HEK293 (cell line): Measurements from ENCODE around the gene KCNJ14.

Source experiments
- CTCF ChIA-PET: fragments of 350-600 bp; formaldehyde crosslinking; extraction: SDS; loops from one replicate; lab custom pipeline; 2021; ENCODE audit warnings: antibody characterized with exemption; lab: Yijun Ruan, JAX
- POLR2A ChIA-PET: fragments of 300-600 bp; formaldehyde crosslinking; extraction: SDS; loops from one replicate; lab custom pipeline; 2020; ENCODE audit warnings: antibody characterized with exemption, inconsistent platforms; lab: Yijun Ruan, JAX
- H3K27ac ChIP-seq: fragments of 200-500 bp; sonication (Bioruptor generic); 2 replicates; pipeline ENCODE4 v1.5.1; 2014; ENCODE audit warnings: low read depth, low read length, control low read depth, inconsistent platforms; ENCODE audit errors: extremely low read depth
- H3K36me3 ChIP-seq, 2 experiments: fragments of 200-500 bp in 1 of 2; sonication (Bioruptor generic) in 1 of 2; 1 replicate in 1 of 2; 2 replicates in 1 of 2; pipeline ENCODE4 v1.5.1; 2014 to 2017; ENCODE audit warnings: inconsistent platforms in 2 of 2, low read length in 2 of 2; ENCODE audit not compliant: control insufficient read depth in 2 of 2, insufficient read depth in 1 of 2
- H3K4me1 ChIP-seq: fragments of 200-500 bp; sonication (Bioruptor generic); 2 replicates; pipeline ENCODE4 v1.5.1; 2014; ENCODE audit warnings: mild to moderate bottlenecking, low read length, inconsistent platforms; ENCODE audit not compliant: control insufficient read depth, insufficient read depth
- H3K4me3 ChIP-seq: 2 replicates; pipeline ENCODE4 v1.5.1; 2011; ENCODE audit warnings: low read depth, mild to moderate bottlenecking, control low read depth, low read length, moderate library complexity
- H3K9me3 ChIP-seq: fragments of 200-500 bp; sonication (Bioruptor generic); 2 replicates; pipeline ENCODE4 v1.5.1; 2014; ENCODE audit warnings: low read depth, low read length, inconsistent platforms; ENCODE audit not compliant: control insufficient read depth, insufficient read depth
- BCL11A ChIP-seq: fragments of 450-650 bp; formaldehyde crosslinking; IDR thresholded peaks from 2 replicates; pipeline ENCODE4 v1.5.1; 2016; ENCODE audit warnings: low read depth, missing biosample characterization, missing genetic modification characterization
- BCL11B ChIP-seq: fragments of 450-650 bp; formaldehyde crosslinking; IDR thresholded peaks from 2 replicates; pipeline ENCODE4 v1.5.1; 2016; ENCODE audit warnings: low read depth, missing biosample characterization, missing genetic modification characterization
- FEZF1 ChIP-seq: fragments of 450-650 bp; formaldehyde crosslinking; IDR thresholded peaks from 2 replicates; pipeline ENCODE4 v1.5.1; 2016; ENCODE audit warnings: missing biosample characterization, missing genetic modification characterization
- GLI2 ChIP-seq: fragments of 450-650 bp; formaldehyde crosslinking; IDR thresholded peaks from 2 replicates; pipeline ENCODE4; 2017; ENCODE audit warnings: missing biosample characterization, missing genetic modification characterization, low read depth, borderline replicate concordance
- HOXA7 ChIP-seq: sonication (generic); formaldehyde crosslinking; IDR thresholded peaks from 2 replicates; pipeline ENCODE4 v1.8.1; 2022; ENCODE audit warnings: missing genetic modification reagents, borderline replicate concordance
- HOXC10 ChIP-seq: sonication (generic); formaldehyde crosslinking; IDR thresholded peaks from 2 replicates; pipeline ENCODE4 v1.8.1; 2023; ENCODE audit warnings: mild to moderate bottlenecking, missing genetic modification reagents
- MEIS1 ChIP-seq: sonication (generic); formaldehyde crosslinking; IDR thresholded peaks from 2 replicates; pipeline ENCODE4 v1.8.1; 2022; ENCODE audit warnings: missing genetic modification reagents, mild to moderate bottlenecking, borderline replicate concordance
- MYNN ChIP-seq: fragments of 450-650 bp; formaldehyde crosslinking; IDR thresholded peaks from 2 replicates; pipeline ENCODE4 v1.5.1; 2016; ENCODE audit warnings: missing biosample characterization, missing genetic modification characterization, borderline replicate concordance
- REPIN1 ChIP-seq: fragments of 450-650 bp; formaldehyde crosslinking; IDR thresholded peaks from 2 replicates; pipeline ENCODE4 v1.5.1; 2017; ENCODE audit warnings: missing biosample characterization, missing genetic modification characterization, low read depth
- SCRT1 ChIP-seq: fragments of 450-650 bp; formaldehyde crosslinking; IDR thresholded peaks from 2 replicates; pipeline ENCODE4 v1.5.1; 2016; ENCODE audit warnings: missing biosample characterization, missing genetic modification characterization, borderline replicate concordance
- ZBTB1 ChIP-seq: fragments of 450-650 bp; formaldehyde crosslinking; IDR thresholded peaks from 2 replicates; pipeline ENCODE4 v1.5.1; 2016; ENCODE audit warnings: missing biosample characterization, missing genetic modification characterization
- ZFP41 ChIP-seq: fragments of 450-650 bp; formaldehyde crosslinking; IDR thresholded peaks from 2 replicates; pipeline ENCODE4 v1.5.1; 2016; ENCODE audit warnings: missing biosample characterization, missing genetic modification characterization, borderline replicate concordance
- ZNF169 ChIP-seq: fragments of 450-650 bp; formaldehyde crosslinking; IDR thresholded peaks from 2 replicates; pipeline ENCODE4 v1.5.1; 2016; ENCODE audit warnings: missing biosample characterization, missing genetic modification characterization
- ZNF202 ChIP-seq: fragments of 450-650 bp; formaldehyde crosslinking; IDR thresholded peaks from 2 replicates; pipeline ENCODE4 v1.5.1; 2016; ENCODE audit warnings: missing biosample characterization, missing genetic modification characterization, borderline replicate concordance
- ZNF223 ChIP-seq: fragments of 450-650 bp; formaldehyde crosslinking; IDR thresholded peaks from 2 replicates; pipeline ENCODE4 v1.5.1; 2016; ENCODE audit warnings: missing biosample characterization, missing genetic modification characterization
- ZNF266 ChIP-seq: fragments of 450-650 bp; formaldehyde crosslinking; IDR thresholded peaks from 2 replicates; pipeline ENCODE4 v1.5.1; 2016; ENCODE audit warnings: missing biosample characterization, missing genetic modification characterization, low read depth
- ZNF354C ChIP-seq: fragments of 450-650 bp; formaldehyde crosslinking; IDR thresholded peaks from 2 replicates; pipeline ENCODE4 v1.5.1; 2016; ENCODE audit warnings: missing biosample characterization, missing genetic modification characterization, low read depth, borderline replicate concordance
- ZNF423 ChIP-seq: fragments of 450-650 bp; formaldehyde crosslinking; IDR thresholded peaks from 2 replicates; pipeline ENCODE4 v1.5.1; 2016; ENCODE audit warnings: missing biosample characterization, missing genetic modification characterization
- ZNF623 ChIP-seq: fragments of 450-650 bp; formaldehyde crosslinking; IDR thresholded peaks from 2 replicates; pipeline ENCODE4 v1.5.1; 2016; ENCODE audit warnings: missing biosample characterization, missing genetic modification characterization
- ZNF707 ChIP-seq: fragments of 450-650 bp; formaldehyde crosslinking; IDR thresholded peaks from 2 replicates; pipeline ENCODE4 v1.5.1; 2016; ENCODE audit warnings: missing biosample characterization, missing genetic modification characterization
- ZSCAN30 ChIP-seq: fragments of 450-650 bp; IDR thresholded peaks from 2 replicates; pipeline ENCODE4 v1.5.1; 2018; ENCODE audit warnings: missing biosample characterization, mild to moderate bottlenecking, missing genetic modification characterization, moderate library complexity
- TF ChIP-seq, protein P1 (sequence below): fragments of 450-650 bp; formaldehyde crosslinking; IDR thresholded peaks from 2 replicates; pipeline ENCODE4 v1.5.1; 2016; ENCODE audit warnings: missing biosample characterization, missing genetic modification characterization
- TF ChIP-seq, protein P2 (sequence below): fragments of 450-650 bp; formaldehyde crosslinking; IDR thresholded peaks from 2 replicates; pipeline ENCODE4; 2016; ENCODE audit warnings: missing biosample characterization, missing genetic modification characterization
- TF ChIP-seq, protein P3 (sequence below): fragments of 450-650 bp; formaldehyde crosslinking; IDR thresholded peaks from 2 replicates; pipeline ENCODE4 v1.5.1; 2016; ENCODE audit warnings: missing biosample characterization, missing genetic modification characterization
- TF ChIP-seq, protein P4 (sequence below): fragments of 450-650 bp; formaldehyde crosslinking; IDR thresholded peaks from 2 replicates; pipeline ENCODE4 v1.5.0; 2017; ENCODE audit warnings: missing biosample characterization, missing genetic modification characterization, borderline replicate concordance

KCNJ14 gene

DNA sequence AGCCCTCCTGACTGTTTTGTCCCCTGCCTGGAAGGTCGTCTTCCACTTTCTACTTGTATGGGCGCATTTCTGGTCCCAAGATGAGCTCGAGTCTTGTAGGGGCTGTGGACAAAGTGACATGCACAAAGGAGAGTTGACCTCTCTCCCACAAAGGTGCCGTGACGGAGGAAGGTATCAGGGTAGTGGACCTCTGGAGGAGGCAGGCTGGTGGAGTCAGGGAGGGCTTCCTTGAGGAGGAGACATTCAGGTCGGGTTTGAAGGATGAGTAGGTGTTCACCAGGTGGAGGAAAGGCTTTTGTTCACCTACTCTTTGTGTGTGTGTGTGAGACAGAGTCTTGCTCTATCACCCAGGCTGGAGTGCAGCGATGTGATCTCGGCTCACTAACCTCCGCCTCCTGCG lies 15.5 kb downstream of the KCNJ14 start (continued):
- TF ChIP-seq REPIN1 (tag by site-specific recombination) (no peak), MYNN (tag by site-specific recombination) (no peak), ZSCAN30 (no peak), ZNF266 (tag by site-specific recombination) (no peak), GLI2 (tag by site-specific recombination) (no peak)

DNA sequence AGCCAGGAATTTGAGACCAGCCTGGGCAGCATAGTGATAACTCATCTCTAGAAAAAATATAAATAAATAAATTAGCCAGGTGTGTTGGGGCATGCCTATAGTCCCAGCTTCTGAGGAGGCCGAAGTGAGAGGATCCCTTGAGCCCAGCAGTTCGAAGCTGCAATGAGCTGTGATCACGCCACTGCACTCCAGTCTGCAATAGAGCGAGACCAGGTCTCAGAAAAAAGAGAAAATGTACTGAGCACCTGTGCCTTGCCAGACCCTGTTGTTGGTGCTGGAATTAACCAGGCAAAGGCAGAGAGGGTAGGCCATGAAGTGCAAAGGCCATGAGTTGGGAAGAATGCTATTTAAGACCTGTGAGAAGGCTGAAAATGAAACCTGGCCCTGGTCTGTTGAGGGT lies 16.5 kb downstream of the KCNJ14 start:
- POLR2A ChIA-PET, result interaction anchor here (1.2 kb wide), 1 partner anchor 31 kb away, joined by 5 read pairs; no protein-coding TSS in a partner anchor
- CTCF ChIA-PET, result no interaction called here
- TF ChIP-seq, protein P1, sequence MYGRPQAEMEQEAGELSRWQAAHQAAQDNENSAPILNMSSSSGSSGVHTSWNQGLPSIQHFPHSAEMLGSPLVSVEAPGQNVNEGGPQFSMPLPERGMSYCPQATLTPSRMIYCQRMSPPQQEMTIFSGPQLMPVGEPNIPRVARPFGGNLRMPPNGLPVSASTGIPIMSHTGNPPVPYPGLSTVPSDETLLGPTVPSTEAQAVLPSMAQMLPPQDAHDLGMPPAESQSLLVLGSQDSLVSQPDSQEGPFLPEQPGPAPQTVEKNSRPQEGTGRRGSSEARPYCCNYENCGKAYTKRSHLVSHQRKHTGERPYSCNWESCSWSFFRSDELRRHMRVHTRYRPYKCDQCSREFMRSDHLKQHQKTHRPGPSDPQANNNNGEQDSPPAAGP (tag by site-specific recombination), result no peak
- TF ChIP-seq ZNF423 (tag by site-specific recombination), result no peak
- TF ChIP-seq, protein P2, sequence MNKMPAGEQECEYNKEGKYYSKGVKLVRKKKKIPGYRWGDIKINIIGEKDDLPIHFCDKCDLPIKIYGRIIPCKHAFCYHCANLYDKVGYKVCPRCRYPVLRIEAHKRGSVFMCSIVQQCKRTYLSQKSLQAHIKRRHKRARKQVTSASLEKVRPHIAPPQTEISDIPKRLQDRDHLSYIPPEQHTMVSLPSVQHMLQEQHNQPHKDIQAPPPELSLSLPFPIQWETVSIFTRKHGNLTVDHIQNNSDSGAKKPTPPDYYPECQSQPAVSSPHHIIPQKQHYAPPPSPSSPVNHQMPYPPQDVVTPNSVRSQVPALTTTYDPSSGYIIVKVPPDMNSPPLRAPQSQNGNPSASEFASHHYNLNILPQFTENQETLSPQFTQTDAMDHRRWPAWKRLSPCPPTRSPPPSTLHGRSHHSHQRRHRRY, result no peak
- TF ChIP-seq HOXA7 (CRISPR knock-in tag), result no peak
- TF ChIP-seq, protein P3, sequence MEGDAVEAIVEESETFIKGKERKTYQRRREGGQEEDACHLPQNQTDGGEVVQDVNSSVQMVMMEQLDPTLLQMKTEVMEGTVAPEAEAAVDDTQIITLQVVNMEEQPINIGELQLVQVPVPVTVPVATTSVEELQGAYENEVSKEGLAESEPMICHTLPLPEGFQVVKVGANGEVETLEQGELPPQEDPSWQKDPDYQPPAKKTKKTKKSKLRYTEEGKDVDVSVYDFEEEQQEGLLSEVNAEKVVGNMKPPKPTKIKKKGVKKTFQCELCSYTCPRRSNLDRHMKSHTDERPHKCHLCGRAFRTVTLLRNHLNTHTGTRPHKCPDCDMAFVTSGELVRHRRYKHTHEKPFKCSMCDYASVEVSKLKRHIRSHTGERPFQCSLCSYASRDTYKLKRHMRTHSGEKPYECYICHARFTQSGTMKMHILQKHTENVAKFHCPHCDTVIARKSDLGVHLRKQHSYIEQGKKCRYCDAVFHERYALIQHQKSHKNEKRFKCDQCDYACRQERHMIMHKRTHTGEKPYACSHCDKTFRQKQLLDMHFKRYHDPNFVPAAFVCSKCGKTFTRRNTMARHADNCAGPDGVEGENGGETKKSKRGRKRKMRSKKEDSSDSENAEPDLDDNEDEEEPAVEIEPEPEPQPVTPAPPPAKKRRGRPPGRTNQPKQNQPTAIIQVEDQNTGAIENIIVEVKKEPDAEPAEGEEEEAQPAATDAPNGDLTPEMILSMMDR (tag by site-specific recombination), result no peak
- TF ChIP-seq ZNF707 (tag by site-specific recombination), result no peak
- no peak for TF ChIP-seq BCL11A (tag by site-specific recombination)
- no peak for TF ChIP-seq HOXC10 (CRISPR knock-in tag)
- TF ChIP-seq, protein P4, sequence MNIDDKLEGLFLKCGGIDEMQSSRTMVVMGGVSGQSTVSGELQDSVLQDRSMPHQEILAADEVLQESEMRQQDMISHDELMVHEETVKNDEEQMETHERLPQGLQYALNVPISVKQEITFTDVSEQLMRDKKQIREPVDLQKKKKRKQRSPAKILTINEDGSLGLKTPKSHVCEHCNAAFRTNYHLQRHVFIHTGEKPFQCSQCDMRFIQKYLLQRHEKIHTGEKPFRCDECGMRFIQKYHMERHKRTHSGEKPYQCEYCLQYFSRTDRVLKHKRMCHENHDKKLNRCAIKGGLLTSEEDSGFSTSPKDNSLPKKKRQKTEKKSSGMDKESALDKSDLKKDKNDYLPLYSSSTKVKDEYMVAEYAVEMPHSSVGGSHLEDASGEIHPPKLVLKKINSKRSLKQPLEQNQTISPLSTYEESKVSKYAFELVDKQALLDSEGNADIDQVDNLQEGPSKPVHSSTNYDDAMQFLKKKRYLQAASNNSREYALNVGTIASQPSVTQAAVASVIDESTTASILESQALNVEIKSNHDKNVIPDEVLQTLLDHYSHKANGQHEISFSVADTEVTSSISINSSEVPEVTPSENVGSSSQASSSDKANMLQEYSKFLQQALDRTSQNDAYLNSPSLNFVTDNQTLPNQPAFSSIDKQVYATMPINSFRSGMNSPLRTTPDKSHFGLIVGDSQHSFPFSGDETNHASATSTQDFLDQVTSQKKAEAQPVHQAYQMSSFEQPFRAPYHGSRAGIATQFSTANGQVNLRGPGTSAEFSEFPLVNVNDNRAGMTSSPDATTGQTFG (tag by site-specific recombination), result no peak
- TF ChIP-seq BCL11B, result no peak
- TF ChIP-seq ZNF354C (tag by site-specific recombination), result no peak
- no peak for TF ChIP-seq ZNF169
- no peak for TF ChIP-seq ZNF223 (tag by site-specific recombination)
- TF ChIP-seq ZNF623 (tag by site-specific recombination), result no peak
- no peak for TF ChIP-seq FEZF1 (tag by site-specific recombination)
- no peak for TF ChIP-seq ZNF202 (tag by site-specific recombination)
- TF ChIP-seq ZBTB1 (tag by site-specific recombination), result no peak
- no peak for TF ChIP-seq MEIS1 (CRISPR knock-in tag)
- no peak for TF ChIP-seq SCRT1 (tag by site-specific recombination)
- TF ChIP-seq ZFP41 (tag by site-specific recombination), result no peak
- TF ChIP-seq, all 188 proteins: peak for 0

More for the DNA sequence above, 16.5 kb downstream of the KCNJ14 start:
- Histone ChIP-seq H3K36me3 (peaks cover 43 to 63% of the 10 kb centered on the region in 2 experiments), H3K4me1 (peaks cover 11% of the 10 kb centered on the region), H3K9me3 (no peaks in the 10 kb centered on the region), H3K27ac (no peak overlapping the region), H3K4me3 (no peak overlapping the region)
